LoVo (cell line): ENCODE data around the gene PON1.

Source experiments
- DNase-seq: peaks from one replicate; pipeline ENCODE4 v3.0.0-alpha.2; 2016; ENCODE audit warnings: low spot score

The PON1 gene

GRCh38 chr7:95324431-95324830, at the start of gene PON1:
TSS of gene PON1 (minus strand) at chr7:95324532. CDS start at chr7:95324475, 57 bp downstream.
- DNase-seq, result peak; percentile 42

GRCh38 chr7:95373323-95373722, 49.0 kb upstream of the PON1 start:
- DNase-seq, result no peak

- DNase-seq, result no peak
These were observed 43.9 kb upstream of the PON1 start for GRCh38 chr7:95368235-95368634.

GRCh38 chr7:95367606-95368005, 43.3 kb upstream of the PON1 start:
- DNase-seq, result no peak

GRCh38 chr7:95365151-95365550, 40.8 kb upstream of the PON1 start:
- DNase-seq, result no peak

- no peak for DNase-seq
These were observed 33.3 kb upstream of the PON1 start for GRCh38 chr7:95357623-95358022.

GRCh38 chr7:95342642-95343307, 18.4 kb upstream of the PON1 start:
- DNase-seq, result no peak

GRCh38 chr7:95342029-95342428, 17.7 kb upstream of the PON1 start:
- DNase-seq, result no peak

GRCh38 chr7:95340491-95340890, 16.2 kb upstream of the PON1 start:
- no peak for DNase-seq

GRCh38 chr7:95338832-95339231, 14.5 kb upstream of the PON1 start:
- DNase-seq, result no peak

- DNase-seq, result no peak
These were observed 10.8 kb upstream of the PON1 start for GRCh38 chr7:95335093-95335492.

GRCh38 chr7:95334447-95334846, 10.1 kb upstream of the PON1 start:
- DNase-seq, result no peak

GRCh38 chr7:95330961-95331337, 6.6 kb upstream of the PON1 start:
- DNase-seq, result no peak

GRCh38 chr7:95330204-95330960, 6.0 kb upstream of the PON1 start:
- DNase-seq, result peak; percentile 44

GRCh38 chr7:95327356-95327755, 3.0 kb upstream of the PON1 start:
- no peak for DNase-seq

- DNase-seq, result peak; percentile 20
These were observed 762 bp downstream of the PON1 start for GRCh38 chr7:95323410-95324129.

- DNase-seq, result no peak
These were observed 1.5 kb downstream of the PON1 start for GRCh38 chr7:95322854-95323253.

- DNase-seq, result no peak
These were observed 1.9 kb downstream of the PON1 start for GRCh38 chr7:95322396-95322795.

GRCh38 chr7:95321720-95322119, 2.6 kb downstream of the PON1 start:
- DNase-seq, result no peak

GRCh38 chr7:95320651-95321050, 3.7 kb downstream of the PON1 start:
- no peak for DNase-seq

GRCh38 chr7:95319570-95319969, 4.8 kb downstream of the PON1 start:
- DNase-seq, result no peak

GRCh38 chr7:95318501-95319100, 5.7 kb downstream of the PON1 start:
- DNase-seq, result no peak

GRCh38 chr7:95317966-95318365, 6.4 kb downstream of the PON1 start:
- DNase-seq, result no peak
